ENCODE measurements around the gene BAMBI. TPM values are rescaled to one million over a fixed set of nuclear protein-coding genes. Genes with fewer than 3 reads are reported as not detected.

BAMBI gene
- total RNA-seq, 1 experiment from 2014 or later = 3.3 TPM

- POLR2A ChIA-PET (ENCODE audit: unreplicated experiment) = no interaction called here
- DNase-seq = peak; percentile 25 to 40
Observed at GRCh38 chr10:28661035-28661434, 16.3 kb upstream of the BAMBI start.

GRCh38 chr10:28663576-28664368 is 13.5 kb upstream of the BAMBI start:
- no TSS peak for BruUV-seq (replicated peaks)
- Histone ChIP-seq H3K27me3 (ENCODE audit: insufficient read depth, low read depth) (no peaks in the 10 kb centered on the region), H2AFZ (no peak overlapping the region), H3K4me1 (replicated peaks; ENCODE audit: insufficient read depth) (no peaks in the 10 kb centered on the region; the same call in 1 of the 2 replicates), H3K4me3 (no peak overlapping the region), H3K9me2 (ENCODE audit: insufficient read depth) (no peaks in the 10 kb centered on the region), H3K9me3 (ENCODE audit: insufficient read depth, low read depth) (no peaks in the 10 kb centered on the region), H3F3A (ENCODE audit: insufficient read depth, low read depth) (peaks cover 3% of the 10 kb centered on the region; the same call in 1 of the 2 replicates), H3K36me3 (ENCODE audit: low read depth) (no peaks in the 10 kb centered on the region), H3K79me2 (ENCODE audit: low read depth) (no peaks in the 10 kb centered on the region), H3K4me2 (no peak overlapping the region), H4K20me1 (ENCODE audit: insufficient read depth) (no peaks in the 10 kb centered on the region), H3K27ac (no peak overlapping the region)
- POLR2A ChIA-PET (ENCODE audit: unreplicated experiment) = no interaction called here
- intact Hi-C loops (cut with micrococcal nuclease; ENCODE audit: unreplicated experiment) = loop anchor here (1.0 to 5.0 kb wide), 5 partner anchors 36 to 714 kb away; no protein-coding TSS in a partner anchor
- CTCF ChIA-PET = interaction anchor here (0.6 to 1.8 kb wide), 6 partner anchors 35 to 641 kb away, joined by 3 to 17 read pairs (median 4); no protein-coding TSS in a partner anchor
- TF ChIP-seq EZH2 (IDR thresholded peaks at IDR 0.05; ENCODE audit: low read depth) = no peak
- peak; percentile 87 for TF ChIP-seq CTCF (conservative IDR thresholded peaks at IDR 0.05)
- DNase-seq = peak; percentile 63 to 72

More at GRCh38 chr10:28661035-28661434, 16.3 kb upstream of the BAMBI start:
- Histone ChIP-seq H3K27ac (no peak overlapping the region), H3K9me2 (ENCODE audit: insufficient read depth) (no peaks in the 10 kb centered on the region), H3K79me2 (ENCODE audit: low read depth) (no peaks in the 10 kb centered on the region), H3K4me3 (no peak overlapping the region), H3K9me3 (ENCODE audit: insufficient read depth, low read depth) (no peaks in the 10 kb centered on the region), H2AFZ (no peak overlapping the region), H3K4me1 (replicated peaks; ENCODE audit: insufficient read depth) (no peaks in the 10 kb centered on the region; the same call in 1 of the 2 replicates), H3F3A (ENCODE audit: insufficient read depth, low read depth) (no peaks in the 10 kb centered on the region), H3K4me2 (no peak overlapping the region), H4K20me1 (ENCODE audit: insufficient read depth) (no peaks in the 10 kb centered on the region), H3K27me3 (ENCODE audit: insufficient read depth, low read depth) (no peaks in the 10 kb centered on the region), H3K36me3 (ENCODE audit: low read depth) (no peaks in the 10 kb centered on the region)
- TF ChIP-seq EZH2 (IDR thresholded peaks at IDR 0.05; ENCODE audit: low read depth) (no peak), CTCF (conservative IDR thresholded peaks at IDR 0.05) (no peak)
- BruUV-seq (replicated peaks) = no TSS peak
- CTCF ChIA-PET = no interaction called here
- intact Hi-C loops (cut with micrococcal nuclease; ENCODE audit: unreplicated experiment) = loop anchor here (5.0 kb wide), 3 partner anchors 34 to 716 kb away; no protein-coding TSS in a partner anchor

- Histone ChIP-seq H3K27ac (no peak overlapping the region), H3K27me3 (ENCODE audit: insufficient read depth, low read depth) (no peaks in the 10 kb centered on the region), H3K36me3 (ENCODE audit: low read depth) (no peaks in the 10 kb centered on the region), H3K4me1 (replicated peaks; ENCODE audit: insufficient read depth) (no peaks in the 10 kb centered on the region; the same call in 1 of the 2 replicates), H3K79me2 (ENCODE audit: low read depth) (no peaks in the 10 kb centered on the region), H3K9me3 (ENCODE audit: insufficient read depth, low read depth) (no peaks in the 10 kb centered on the region), H3K9me2 (ENCODE audit: insufficient read depth) (no peaks in the 10 kb centered on the region), H3F3A (ENCODE audit: insufficient read depth, low read depth) (peaks cover 3% of the 10 kb centered on the region; the same call in 1 of the 2 replicates), H3K4me2 (no peak overlapping the region), H4K20me1 (ENCODE audit: insufficient read depth) (no peaks in the 10 kb centered on the region), H3K4me3 (no peak overlapping the region), H2AFZ (no peak overlapping the region)
- TF ChIP-seq CTCF (conservative IDR thresholded peaks at IDR 0.05) (no peak), EZH2 (IDR thresholded peaks at IDR 0.05; ENCODE audit: low read depth) (no peak)
- DNase-seq = no peak
- ChIA-PET POLR2A (ENCODE audit: unreplicated experiment) (no interaction called here), CTCF (interaction anchor here (0.6 to 1.8 kb wide), 4 partner anchors 35 to 640 kb away, joined by 3 to 17 read pairs (median 4); no protein-coding TSS in a partner anchor)
- intact Hi-C loops (cut with micrococcal nuclease; ENCODE audit: unreplicated experiment) = loop anchor here (1.0 to 5.0 kb wide), 5 partner anchors 37 to 713 kb away; no protein-coding TSS in a partner anchor
- no TSS peak for BruUV-seq (replicated peaks)
Observed at GRCh38 chr10:28664369-28664740, 13.0 kb upstream of the BAMBI start.

All from PC-9 (cell line).